Measurements from ENCODE around the gene RABL6.
A peak's percentile ranks its signal among the peaks of the same experiment; 100 is the strongest.
"Not testable (repeated sequence)": the region's sequence is repeated elsewhere in the genome, so short reads cannot be mapped to it uniquely, and the experiment has no call there.

The RABL6 gene

DNA sequence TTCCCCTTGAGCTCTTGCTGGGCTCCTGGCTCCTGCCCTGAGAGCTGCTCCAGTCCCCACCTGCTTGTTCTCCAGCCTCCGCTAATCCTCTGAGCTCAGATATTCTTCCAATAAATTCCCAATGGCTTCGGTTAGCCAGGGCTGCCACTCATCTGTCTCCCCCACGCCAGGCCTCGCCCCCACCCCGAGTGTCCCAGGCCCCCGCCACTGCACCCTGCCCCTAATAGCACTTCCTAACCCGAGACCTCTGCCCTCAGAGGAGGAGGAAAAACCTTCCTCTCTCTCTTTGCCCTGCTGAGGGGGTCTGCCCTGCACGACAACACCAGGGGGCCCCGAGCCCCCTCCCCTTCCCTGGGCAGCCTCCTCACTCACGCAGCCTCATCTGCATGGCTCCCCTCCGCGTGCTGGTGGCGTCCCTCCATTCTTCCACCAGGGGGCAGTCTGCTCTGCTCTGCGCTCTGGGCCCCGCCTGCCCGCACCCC is 38.0 kb upstream of the RABL6 start:
- in situ Hi-C loops (cut with HindIII; ENCODE audit: low pct_unique_long_range_greater_than_20kb, low sequenced_read_pairs), result no loop called here
- TF ChIP-seq JUND (IDR thresholded peaks at IDR 0.05; ENCODE audit: low read depth), result no peak

GRCh38 chr9:136771907-136772415 is 35.8 kb upstream of the RABL6 start:
- TF ChIP-seq JUND (IDR thresholded peaks at IDR 0.05; ENCODE audit: low read depth), result no peak
- DNase-seq (ENCODE audit: low read depth in 1 of 2, low spot score in 1 of 2), result no peak
- in situ Hi-C loops (cut with HindIII; ENCODE audit: low pct_unique_long_range_greater_than_20kb, low sequenced_read_pairs), result no loop called here

More for the DNA sequence above, 38.0 kb upstream of the RABL6 start:
- peak; percentile 60 to 80 for DNase-seq (ENCODE audit: low read depth in 1 of 2, low spot score in 1 of 2)

DNA sequence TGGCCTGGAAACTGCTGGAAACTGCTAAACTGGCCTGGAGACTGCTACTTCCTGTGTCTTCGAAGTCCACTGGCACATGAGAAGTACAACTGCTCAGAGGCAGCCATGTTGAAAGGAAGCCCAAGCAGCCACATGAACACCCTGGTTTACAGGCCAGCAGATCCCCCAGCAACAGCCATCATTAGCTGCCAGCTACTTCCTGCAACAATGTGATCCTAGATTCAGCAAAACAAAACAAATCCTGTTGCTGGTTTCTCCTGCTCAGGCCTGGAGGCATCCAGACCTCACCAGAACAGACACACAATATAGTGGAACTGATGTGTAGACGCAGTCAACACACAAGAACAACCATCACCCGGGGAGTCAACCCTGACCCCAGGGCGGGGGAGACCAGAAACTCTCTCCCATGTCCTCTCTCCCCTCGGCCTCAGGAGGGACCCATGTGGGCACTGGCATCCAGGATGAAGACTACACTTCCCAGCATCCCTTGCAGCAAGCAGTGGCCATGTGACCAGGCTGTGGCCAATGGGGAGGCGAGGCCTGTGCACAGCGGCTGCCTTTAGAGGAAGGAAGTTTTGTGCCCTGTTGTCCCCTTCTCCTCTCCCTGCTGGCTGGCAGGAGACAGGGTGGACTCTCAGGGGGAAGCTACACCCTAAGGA is 34.2 kb upstream of the RABL6 start:
- DNase-seq (ENCODE audit: low read depth in 1 of 2, low spot score in 1 of 2), result peak; percentile 76 to 84
- in situ Hi-C loops (cut with HindIII; ENCODE audit: low pct_unique_long_range_greater_than_20kb, low sequenced_read_pairs), result no loop called here
- TF ChIP-seq JUND (IDR thresholded peaks at IDR 0.05; ENCODE audit: low read depth), result no peak

DNA sequence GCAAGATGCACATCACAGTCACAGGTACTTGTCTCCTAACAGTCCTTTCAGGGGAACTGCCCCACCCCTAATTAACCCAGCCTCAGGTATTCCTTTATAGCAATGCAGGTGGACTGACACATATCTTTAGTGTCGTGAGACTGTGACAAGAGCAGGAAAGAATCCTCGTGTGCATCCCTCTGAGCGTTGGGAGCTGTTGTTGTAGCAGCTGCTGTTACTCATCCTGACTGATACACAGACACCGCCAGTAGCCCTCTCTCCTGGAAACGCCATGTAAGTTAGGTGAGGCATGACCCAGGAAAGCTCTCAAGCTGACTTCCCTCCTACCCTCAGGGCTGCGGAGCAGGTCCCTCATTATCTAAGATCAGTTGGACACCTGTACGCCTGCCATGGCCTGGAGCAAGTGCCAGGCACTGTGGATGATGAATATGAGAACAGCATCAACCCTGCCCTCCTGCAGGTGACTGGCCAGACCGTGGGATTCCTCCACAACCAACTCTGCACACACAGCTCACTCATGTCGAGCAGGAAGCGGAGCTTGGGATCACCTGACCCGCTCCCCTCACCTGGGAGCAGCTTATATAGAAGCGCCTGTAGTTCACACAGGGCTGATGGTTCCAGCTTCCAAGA is 33.2 kb upstream of the RABL6 start:
- peak in 1 of 2 experiments; percentile 84 for DNase-seq (ENCODE audit: low read depth in 1 of 2, low spot score in 1 of 2)
- in situ Hi-C loops (cut with HindIII; ENCODE audit: low pct_unique_long_range_greater_than_20kb, low sequenced_read_pairs), result no loop called here
- TF ChIP-seq JUND (IDR thresholded peaks at IDR 0.05; ENCODE audit: low read depth), result no peak

DNA sequence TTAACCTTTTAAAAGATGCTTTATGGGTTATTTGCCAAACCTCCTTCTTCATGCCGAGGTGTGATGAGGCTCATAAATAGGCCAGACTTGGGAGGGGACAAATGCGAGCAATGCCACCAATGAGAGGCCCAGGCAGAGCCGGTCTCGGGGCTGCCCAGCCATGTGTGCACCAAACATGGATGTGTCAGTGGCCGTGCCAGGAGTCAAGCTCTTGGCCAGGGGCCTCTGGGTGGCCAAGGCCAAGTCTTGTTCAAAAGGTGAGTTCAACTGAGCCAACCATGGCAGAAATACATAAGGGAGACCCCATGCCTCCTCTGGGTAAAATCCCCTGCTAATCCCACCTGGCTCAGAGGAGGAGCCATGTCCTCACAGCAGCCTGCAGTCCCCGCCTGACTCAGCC is 32.6 kb upstream of the RABL6 start:
- TF ChIP-seq JUND (IDR thresholded peaks at IDR 0.05; ENCODE audit: low read depth), result no peak
- in situ Hi-C loops (cut with HindIII; ENCODE audit: low pct_unique_long_range_greater_than_20kb, low sequenced_read_pairs), result no loop called here
- no peak for DNase-seq (ENCODE audit: low read depth in 1 of 2, low spot score in 1 of 2)

GRCh38 chr9:136776947-136777346 is 30.8 kb upstream of the RABL6 start:
- in situ Hi-C loops (cut with HindIII; ENCODE audit: low pct_unique_long_range_greater_than_20kb, low sequenced_read_pairs), result no loop called here
- TF ChIP-seq JUND (IDR thresholded peaks at IDR 0.05; ENCODE audit: low read depth), result no peak
- DNase-seq (ENCODE audit: low read depth in 1 of 2, low spot score in 1 of 2), result no peak

DNA sequence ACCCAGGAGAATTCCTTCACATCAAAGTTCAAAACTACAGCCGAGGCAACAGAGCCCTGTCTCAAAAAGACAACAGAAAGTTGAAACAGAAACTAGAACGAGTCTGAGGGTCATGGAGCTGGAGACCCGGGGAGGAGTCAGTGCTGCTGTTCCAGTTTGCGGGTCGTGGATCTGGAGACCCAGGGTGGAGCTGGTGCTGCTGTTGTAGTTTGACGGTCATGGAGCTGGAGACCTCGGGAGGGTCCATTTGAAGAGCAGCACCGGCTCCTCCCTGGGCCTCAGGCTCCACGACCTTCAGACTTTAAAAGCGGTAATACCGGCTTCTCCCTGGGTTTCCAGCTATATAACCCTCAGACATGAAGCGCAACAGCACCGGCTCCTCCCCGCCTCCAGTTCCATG is 30.4 kb upstream of the RABL6 start:
- TF ChIP-seq JUND (IDR thresholded peaks at IDR 0.05; ENCODE audit: low read depth), result no peak
- in situ Hi-C loops (cut with HindIII; ENCODE audit: low pct_unique_long_range_greater_than_20kb, low sequenced_read_pairs), result no loop called here
- peak in 1 of 2 experiments; percentile 41 for DNase-seq (ENCODE audit: low read depth in 1 of 2, low spot score in 1 of 2)

GRCh38 chr9:136779808-136780207 is 27.9 kb upstream of the RABL6 start:
- DNase-seq (ENCODE audit: low read depth in 1 of 2, low spot score in 1 of 2), result peak in 1 of 2 experiments; percentile 50
- in situ Hi-C loops (cut with HindIII; ENCODE audit: low pct_unique_long_range_greater_than_20kb, low sequenced_read_pairs), result no loop called here
- TF ChIP-seq JUND (IDR thresholded peaks at IDR 0.05; ENCODE audit: low read depth), result no peak

DNA sequence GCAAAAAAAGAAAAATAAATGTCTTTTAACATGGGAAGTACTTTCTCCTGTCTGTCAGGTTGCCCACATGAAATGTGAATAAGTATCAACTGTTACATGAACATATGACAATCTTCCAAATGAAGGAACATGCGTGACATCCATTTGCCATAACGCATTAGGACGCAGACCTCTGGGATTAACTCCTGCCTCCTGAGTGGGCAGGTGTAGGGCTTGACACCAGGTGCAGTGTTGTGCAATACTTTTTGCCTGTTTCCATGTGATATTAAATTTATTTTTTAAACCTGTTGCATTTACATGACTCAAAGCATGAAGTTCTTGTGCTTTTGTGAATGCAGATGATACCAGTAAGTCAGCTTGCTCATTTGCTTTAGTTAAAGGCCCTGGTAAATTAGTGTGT is 25.3 kb upstream of the RABL6 start:
- no peak for DNase-seq (ENCODE audit: low read depth in 1 of 2, low spot score in 1 of 2)
- TF ChIP-seq JUND (IDR thresholded peaks at IDR 0.05; ENCODE audit: low read depth), result no peak
- in situ Hi-C loops (cut with HindIII; ENCODE audit: low pct_unique_long_range_greater_than_20kb, low sequenced_read_pairs), result no loop called here

- in situ Hi-C loops (cut with HindIII; ENCODE audit: low pct_unique_long_range_greater_than_20kb, low sequenced_read_pairs), result no loop called here
- DNase-seq (ENCODE audit: low read depth in 1 of 2, low spot score in 1 of 2), result peak in 1 of 2 experiments; percentile 64
- TF ChIP-seq JUND (IDR thresholded peaks at IDR 0.05; ENCODE audit: low read depth), result no peak
Measured at GRCh38 chr9:136784249-136784996, 23.3 kb upstream of the RABL6 start.

DNA sequence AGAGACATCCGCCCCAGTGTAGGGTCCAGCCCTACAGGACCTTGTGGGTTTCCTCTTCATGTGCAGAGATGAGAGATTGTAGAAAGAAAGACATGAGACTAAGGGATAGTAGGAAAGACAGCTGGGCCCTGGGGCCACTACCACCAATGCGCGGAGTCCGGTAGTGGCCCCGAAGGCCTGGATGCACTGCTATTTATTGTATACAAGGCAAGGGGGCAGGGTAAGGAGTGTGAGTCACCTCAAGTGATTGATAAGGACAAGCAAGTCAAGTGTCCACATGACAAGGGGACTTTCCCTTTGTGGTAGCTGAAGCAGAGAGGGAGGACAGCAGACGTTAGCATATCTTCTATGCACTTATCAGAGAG is 22.8 kb upstream of the RABL6 start:
- no peak for TF ChIP-seq JUND (IDR thresholded peaks at IDR 0.05; ENCODE audit: low read depth)
- in situ Hi-C loops (cut with HindIII; ENCODE audit: low pct_unique_long_range_greater_than_20kb, low sequenced_read_pairs), result no loop called here
- DNase-seq (ENCODE audit: low read depth in 1 of 2, low spot score in 1 of 2), result no peak

DNA sequence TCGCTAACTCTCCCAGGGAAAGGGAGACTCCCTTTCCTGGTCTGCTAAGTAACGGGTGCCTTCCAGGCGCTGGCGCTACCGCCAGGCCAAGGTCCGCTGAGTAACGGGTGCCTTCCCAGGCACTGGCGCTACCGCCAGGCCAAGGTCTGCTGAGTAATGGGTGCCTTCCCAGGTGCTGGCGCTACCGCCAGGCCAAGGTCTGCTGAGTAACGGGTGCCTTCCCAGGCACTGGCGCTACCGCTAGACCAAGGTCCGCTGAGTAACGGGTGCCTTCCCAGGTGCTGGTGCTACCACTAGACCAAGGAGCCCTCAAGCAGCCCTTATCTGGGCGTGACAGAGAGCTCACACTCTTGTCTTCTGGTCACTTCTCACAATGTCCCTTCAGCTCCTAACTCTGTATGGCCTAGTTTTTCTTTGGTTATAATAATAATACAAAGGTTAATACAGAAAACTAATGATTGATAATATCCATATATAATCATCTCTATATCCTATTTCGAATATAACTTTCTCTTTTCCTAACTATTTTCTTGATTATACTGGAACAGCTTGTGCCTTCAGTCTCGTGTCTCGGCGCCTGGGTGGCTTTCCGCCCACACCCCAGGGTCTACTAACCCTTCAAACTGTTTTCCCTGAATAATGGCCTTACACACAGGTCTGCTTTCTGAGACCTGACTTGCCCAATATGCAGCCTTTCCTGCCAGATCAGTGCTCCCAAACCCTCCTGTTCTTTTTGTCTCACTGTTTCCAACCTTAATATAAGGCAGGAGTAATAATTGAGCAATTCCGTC is 22.0 kb upstream of the RABL6 start:
- in situ Hi-C loops (cut with HindIII; ENCODE audit: low pct_unique_long_range_greater_than_20kb, low sequenced_read_pairs); DNase-seq (ENCODE audit: low read depth in 1 of 2, low spot score in 1 of 2): not testable (repeated sequence)
